ENCODE measurements around the gene MAPK13. TPM values are rescaled to one million over a fixed set of nuclear protein-coding genes. Genes with fewer than 3 reads are reported as not detected.

Gene MAPK13
- total and polyA plus RNA-seq, 4 donors = 1.9 to 17.2 (median 3.0) TPM

GRCh38 chr6:36136551-36136950 lies 6.2 kb downstream of the MAPK13 start:
- Histone ChIP-seq H3K4me3 (ENCODE audit: low read depth in 1 of 3, low read length in 3 of 3) (no peak overlapping the region), H3K36me3 (ENCODE audit: control insufficient read depth in 4 of 4, insufficient read depth in 3 of 4, low read depth in 1 of 4, low read length in 3 of 4) (peaks cover 0 to 2% (median 0%) of the 10 kb centered on the region in 4 donors), H3K4me1 (ENCODE audit: control insufficient read depth in 4 of 4, insufficient read depth in 4 of 4, low read length in 3 of 4) (peaks cover 0 to 6% (median 2%) of the 10 kb centered on the region in 4 donors), H3K27ac (ENCODE audit: low read depth in 1 of 2, low read length in 2 of 2) (no peak overlapping the region), H3K9ac (ENCODE audit: low read depth in 1 of 2, low read length in 2 of 2) (no peak overlapping the region), H3K27me3 (ENCODE audit: control insufficient read depth in 4 of 4, insufficient read depth in 4 of 4, low read length in 3 of 4) (no peaks in the 10 kb centered on the region), H3K9me3 (ENCODE audit: control insufficient read depth in 4 of 4, low read length in 3 of 4) (no peaks in the 10 kb centered on the region)
- TF ChIP-seq JUND (IDR thresholded peaks at IDR 0.05) (no peak), CTCF (IDR thresholded peaks at IDR 0.05; ENCODE audit: low read depth, low read length, missing input control) (no peak), HNF4A (conservative IDR thresholded peaks at IDR 0.05) (no peak), RXRA (IDR thresholded peaks at IDR 0.05) (no peak), HNF4G (IDR thresholded peaks at IDR 0.05) (no peak), FOXA1 (IDR thresholded peaks at IDR 0.05) (no peak), GABPA (IDR thresholded peaks at IDR 0.05 in 1 of 2, conservative IDR thresholded peaks at IDR 0.05 in 1 of 2) (no peak), SP1 (IDR thresholded peaks at IDR 0.05) (no peak), YY1 (IDR thresholded peaks at IDR 0.05) (no peak), RAD21 (IDR thresholded peaks at IDR 0.05) (no peak), MAX (IDR thresholded peaks at IDR 0.05) (no peak), FOXA2 (IDR thresholded peaks at IDR 0.05) (no peak), NR2F2 (IDR thresholded peaks at IDR 0.05) (no peak), EGR1 (IDR thresholded peaks at IDR 0.05; ENCODE audit: low read depth in 2 of 2) (no peak)
- TF ChIP-seq, protein P1, sequence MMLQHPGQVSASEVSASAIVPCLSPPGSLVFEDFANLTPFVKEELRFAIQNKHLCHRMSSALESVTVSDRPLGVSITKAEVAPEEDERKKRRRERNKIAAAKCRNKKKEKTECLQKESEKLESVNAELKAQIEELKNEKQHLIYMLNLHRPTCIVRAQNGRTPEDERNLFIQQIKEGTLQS (IDR thresholded peaks at IDR 0.05) = no peak
- TF ChIP-seq, protein P2, sequence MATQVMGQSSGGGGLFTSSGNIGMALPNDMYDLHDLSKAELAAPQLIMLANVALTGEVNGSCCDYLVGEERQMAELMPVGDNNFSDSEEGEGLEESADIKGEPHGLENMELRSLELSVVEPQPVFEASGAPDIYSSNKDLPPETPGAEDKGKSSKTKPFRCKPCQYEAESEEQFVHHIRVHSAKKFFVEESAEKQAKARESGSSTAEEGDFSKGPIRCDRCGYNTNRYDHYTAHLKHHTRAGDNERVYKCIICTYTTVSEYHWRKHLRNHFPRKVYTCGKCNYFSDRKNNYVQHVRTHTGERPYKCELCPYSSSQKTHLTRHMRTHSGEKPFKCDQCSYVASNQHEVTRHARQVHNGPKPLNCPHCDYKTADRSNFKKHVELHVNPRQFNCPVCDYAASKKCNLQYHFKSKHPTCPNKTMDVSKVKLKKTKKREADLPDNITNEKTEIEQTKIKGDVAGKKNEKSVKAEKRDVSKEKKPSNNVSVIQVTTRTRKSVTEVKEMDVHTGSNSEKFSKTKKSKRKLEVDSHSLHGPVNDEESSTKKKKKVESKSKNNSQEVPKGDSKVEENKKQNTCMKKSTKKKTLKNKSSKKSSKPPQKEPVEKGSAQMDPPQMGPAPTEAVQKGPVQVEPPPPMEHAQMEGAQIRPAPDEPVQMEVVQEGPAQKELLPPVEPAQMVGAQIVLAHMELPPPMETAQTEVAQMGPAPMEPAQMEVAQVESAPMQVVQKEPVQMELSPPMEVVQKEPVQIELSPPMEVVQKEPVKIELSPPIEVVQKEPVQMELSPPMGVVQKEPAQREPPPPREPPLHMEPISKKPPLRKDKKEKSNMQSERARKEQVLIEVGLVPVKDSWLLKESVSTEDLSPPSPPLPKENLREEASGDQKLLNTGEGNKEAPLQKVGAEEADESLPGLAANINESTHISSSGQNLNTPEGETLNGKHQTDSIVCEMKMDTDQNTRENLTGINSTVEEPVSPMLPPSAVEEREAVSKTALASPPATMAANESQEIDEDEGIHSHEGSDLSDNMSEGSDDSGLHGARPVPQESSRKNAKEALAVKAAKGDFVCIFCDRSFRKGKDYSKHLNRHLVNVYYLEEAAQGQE (IDR thresholded peaks at IDR 0.05) = no peak
- TF ChIP-seq, protein P3, sequence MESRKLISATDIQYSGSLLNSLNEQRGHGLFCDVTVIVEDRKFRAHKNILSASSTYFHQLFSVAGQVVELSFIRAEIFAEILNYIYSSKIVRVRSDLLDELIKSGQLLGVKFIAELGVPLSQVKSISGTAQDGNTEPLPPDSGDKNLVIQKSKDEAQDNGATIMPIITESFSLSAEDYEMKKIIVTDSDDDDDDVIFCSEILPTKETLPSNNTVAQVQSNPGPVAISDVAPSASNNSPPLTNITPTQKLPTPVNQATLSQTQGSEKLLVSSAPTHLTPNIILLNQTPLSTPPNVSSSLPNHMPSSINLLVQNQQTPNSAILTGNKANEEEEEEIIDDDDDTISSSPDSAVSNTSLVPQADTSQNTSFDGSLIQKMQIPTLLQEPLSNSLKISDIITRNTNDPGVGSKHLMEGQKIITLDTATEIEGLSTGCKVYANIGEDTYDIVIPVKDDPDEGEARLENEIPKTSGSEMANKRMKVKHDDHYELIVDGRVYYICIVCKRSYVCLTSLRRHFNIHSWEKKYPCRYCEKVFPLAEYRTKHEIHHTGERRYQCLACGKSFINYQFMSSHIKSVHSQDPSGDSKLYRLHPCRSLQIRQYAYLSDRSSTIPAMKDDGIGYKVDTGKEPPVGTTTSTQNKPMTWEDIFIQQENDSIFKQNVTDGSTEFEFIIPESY (IDR thresholded peaks at IDR 0.05) = no peak
- DNase-seq (ENCODE audit: low spot score) = no peak
- 96% methylated on average over 12 of the region's 12 CpGs for WGBS

Data from liver (tissue), 9 donors.